PFSK-1 (cell line): ENCODE results near the gene PAQR3.

Experiments used
- FOXP2 ChIP-seq: optimal IDR thresholded peaks from 2 replicates; pipeline ENCODE3; 2011; ENCODE audit warnings: borderline replicate concordance, control low read depth, inconsistent platforms; ENCODE audit not compliant: insufficient read depth; ENCODE audit errors: extremely low read length, extremely low read depth
- SIN3A ChIP-seq: IDR thresholded peaks from 2 replicates; pipeline ENCODE4 v1.6.1; 2012; ENCODE audit warnings: mild to moderate bottlenecking, low read length, moderate library complexity, borderline replicate concordance; ENCODE audit not compliant: insufficient read depth
- TF ChIP-seq, protein P1 (sequence below), 2 experiments: IDR thresholded peaks; 2 replicates each; pipeline versions ENCODE4 v1.6.1 to v1.8.0; 2011 to 2012; ENCODE audit warnings: low read depth in 2 of 2, low read length in 2 of 2, control low read depth in 1 of 2, inconsistent platforms in 1 of 2, mild to moderate bottlenecking in 1 of 2, moderate library complexity in 1 of 2; ENCODE audit not compliant: insufficient read depth in 1 of 2

DNA sequence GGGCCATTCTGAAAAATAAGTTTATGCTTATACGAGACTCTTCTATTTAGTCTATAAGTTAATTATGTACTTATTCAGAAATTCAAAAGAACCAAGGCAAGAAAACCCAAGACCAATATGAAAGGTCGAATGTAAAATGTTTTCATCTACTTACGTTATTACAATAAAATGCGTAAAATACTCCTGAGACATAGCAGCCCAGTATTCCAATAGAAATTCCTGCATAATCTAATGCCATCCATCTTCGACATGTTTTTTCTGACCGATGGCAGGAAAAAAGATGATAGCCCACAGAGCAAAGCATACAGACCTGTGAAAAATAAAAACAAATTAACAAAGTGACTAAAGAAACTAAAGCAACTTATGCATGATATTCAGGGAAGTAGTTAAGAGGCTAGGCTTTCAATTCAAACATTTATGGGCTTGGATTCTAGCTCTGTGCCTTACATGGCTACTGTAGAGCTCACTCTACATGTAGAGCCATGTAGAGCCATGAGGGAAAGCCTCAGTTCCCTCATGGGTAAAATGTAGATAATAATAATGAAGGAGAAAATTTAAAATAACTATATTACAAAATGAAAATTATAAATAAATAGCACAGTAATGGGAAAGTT lies 9.1 kb downstream of the PAQR3 start:
- TF ChIP-seq, protein P1, sequence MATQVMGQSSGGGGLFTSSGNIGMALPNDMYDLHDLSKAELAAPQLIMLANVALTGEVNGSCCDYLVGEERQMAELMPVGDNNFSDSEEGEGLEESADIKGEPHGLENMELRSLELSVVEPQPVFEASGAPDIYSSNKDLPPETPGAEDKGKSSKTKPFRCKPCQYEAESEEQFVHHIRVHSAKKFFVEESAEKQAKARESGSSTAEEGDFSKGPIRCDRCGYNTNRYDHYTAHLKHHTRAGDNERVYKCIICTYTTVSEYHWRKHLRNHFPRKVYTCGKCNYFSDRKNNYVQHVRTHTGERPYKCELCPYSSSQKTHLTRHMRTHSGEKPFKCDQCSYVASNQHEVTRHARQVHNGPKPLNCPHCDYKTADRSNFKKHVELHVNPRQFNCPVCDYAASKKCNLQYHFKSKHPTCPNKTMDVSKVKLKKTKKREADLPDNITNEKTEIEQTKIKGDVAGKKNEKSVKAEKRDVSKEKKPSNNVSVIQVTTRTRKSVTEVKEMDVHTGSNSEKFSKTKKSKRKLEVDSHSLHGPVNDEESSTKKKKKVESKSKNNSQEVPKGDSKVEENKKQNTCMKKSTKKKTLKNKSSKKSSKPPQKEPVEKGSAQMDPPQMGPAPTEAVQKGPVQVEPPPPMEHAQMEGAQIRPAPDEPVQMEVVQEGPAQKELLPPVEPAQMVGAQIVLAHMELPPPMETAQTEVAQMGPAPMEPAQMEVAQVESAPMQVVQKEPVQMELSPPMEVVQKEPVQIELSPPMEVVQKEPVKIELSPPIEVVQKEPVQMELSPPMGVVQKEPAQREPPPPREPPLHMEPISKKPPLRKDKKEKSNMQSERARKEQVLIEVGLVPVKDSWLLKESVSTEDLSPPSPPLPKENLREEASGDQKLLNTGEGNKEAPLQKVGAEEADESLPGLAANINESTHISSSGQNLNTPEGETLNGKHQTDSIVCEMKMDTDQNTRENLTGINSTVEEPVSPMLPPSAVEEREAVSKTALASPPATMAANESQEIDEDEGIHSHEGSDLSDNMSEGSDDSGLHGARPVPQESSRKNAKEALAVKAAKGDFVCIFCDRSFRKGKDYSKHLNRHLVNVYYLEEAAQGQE (IDR thresholded peaks at IDR 0.05; ENCODE audit: insufficient read depth in 1 of 2, low read depth in 2 of 2, low read length in 2 of 2): no peak
- TF ChIP-seq FOXP2 (no peak), SIN3A (no peak)
